ENCODE measurements around the gene RBM5.

Gene RBM5

DNA sequence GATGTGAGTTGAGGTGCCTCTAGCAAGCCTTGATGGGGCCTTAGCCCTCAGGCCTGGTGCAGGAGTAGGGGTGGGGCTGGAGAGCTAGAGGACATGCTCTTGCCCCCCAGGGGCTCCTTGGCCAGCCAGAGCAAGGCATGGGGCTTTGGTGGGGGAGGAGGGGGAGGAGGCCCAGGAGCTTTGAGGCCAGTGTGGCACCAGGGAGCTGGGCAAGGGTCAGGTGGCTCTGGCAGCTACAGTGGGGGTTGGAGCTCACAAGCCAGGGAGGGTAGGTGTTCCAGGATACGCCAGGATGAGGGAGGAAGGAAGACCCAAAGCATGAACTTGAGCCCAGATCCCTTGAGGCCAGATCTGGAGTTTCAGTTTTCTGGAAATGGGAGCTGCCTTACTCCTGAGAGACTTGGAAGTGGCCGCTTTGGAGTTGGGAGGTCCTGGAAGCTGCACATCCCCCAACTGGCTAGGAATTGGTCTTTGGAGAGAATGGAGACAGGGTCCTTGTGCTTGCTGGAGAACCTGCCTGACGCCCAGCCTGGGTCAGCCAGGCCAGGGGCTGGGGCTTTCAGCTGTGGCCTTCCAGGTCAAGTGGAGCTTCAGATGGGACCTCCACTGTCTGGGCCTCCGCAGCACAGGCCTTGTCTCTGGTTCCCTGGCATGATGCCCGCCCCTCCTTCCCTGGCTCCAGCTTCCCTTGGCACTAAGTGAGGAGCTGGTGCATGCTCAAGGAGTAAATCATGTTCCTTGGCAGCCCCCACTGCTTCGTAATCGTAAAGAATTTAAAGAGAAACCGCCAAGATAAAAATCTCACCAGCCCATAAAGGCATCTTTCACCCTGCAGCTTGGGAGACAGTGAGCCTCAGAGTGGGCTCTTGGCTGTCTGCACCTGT lies 75.1 kb downstream of the RBM5 start:
- FAIRE-seq: no peak

DNA sequence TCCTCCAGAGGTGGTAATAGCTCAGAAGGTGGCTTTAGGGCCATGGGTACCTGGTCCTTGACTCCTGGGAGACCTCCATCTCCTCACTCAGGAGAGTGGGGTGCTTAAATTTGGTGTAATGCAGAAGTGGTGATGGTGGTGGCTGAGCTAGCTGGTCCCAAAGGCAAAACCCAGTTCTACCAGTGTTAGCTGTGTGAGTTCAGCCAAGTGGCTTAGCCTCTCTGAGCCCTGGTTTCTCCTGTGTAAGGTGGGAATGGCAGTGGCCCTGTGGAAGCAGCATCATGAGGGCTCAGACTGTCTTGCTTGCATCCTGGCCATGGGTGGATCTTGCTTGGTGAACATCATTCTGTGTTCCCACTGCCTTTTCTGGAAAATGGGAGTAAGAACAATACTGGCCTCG lies 75.8 kb downstream of the RBM5 start:
- FAIRE-seq: no peak

DNA sequence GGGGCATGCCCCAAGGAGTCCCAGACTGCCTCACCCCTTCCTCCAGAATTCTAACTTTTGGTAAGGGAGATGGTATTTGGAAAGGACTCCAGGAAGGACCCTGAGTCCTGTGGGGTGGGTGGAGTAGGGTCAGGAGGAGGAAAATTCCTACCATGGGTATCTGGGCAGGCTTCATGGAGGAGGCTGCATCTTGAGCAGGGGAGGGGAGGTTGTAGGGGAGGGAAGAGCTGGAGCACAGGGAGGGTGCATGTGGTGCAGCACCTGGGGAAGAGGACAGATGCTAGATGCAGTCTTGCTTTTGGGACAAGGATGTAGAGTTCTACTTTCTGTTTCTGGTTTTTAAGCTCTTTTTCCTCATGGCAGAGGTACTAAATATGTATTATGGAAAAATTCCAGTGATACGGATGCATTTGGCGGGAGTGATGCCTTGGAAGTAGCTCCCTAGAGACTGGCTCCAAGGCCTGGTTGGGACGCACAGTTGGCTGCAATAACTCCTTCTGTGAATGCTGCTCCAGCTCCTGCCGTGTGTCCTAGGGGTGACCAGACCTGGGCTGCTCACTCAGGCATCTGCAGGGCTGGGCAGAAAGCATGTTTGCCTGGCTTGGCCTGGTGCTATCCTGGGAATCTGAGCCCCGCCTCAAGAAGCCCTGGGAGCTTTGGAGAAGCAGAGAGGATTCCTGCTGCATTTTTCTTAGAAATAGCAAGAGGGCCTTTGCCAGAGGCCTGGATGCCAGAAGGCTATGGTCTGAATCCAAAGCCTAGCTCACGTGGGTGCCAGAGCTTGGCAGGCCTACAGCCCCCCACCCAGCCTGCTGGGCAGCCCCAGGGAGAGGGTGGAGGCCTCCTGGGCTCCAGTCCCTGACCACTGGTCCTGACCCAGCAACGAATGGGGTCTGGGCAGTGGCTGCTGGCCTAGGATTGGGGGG lies 76.5 kb downstream of the RBM5 start:
- no peak for FAIRE-seq

DNA sequence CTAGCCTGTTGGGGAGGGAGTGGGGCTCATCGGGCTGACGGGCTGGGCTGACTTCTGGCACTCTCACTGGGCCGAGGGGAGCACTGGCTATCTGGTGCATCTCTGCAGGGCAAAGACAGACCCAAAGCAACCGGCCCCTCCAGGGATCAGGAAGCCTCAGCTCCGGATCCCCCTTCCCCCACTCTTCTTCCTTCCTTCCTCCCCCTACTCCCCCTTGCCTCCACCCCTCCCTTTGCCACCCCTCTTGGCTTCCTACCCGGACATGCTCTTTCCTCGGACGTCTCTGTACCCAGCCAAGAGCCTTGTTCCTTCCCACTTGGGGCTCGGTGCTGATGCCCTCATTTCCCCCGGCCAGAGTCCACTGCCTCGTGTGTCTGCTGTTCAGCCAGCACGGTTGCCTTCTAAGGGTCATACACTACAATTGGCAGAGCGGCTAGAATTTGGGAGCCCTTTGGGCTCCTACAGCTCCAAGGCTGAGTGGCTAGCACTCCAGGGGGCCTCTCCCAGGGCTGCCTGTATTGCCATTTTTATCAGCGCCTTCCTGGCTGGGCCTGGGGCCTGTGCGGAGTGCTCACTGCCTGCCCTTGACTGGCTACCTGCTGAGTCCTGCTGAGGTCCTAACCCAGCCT lies 77.3 kb downstream of the RBM5 start:
- no peak for FAIRE-seq

DNA sequence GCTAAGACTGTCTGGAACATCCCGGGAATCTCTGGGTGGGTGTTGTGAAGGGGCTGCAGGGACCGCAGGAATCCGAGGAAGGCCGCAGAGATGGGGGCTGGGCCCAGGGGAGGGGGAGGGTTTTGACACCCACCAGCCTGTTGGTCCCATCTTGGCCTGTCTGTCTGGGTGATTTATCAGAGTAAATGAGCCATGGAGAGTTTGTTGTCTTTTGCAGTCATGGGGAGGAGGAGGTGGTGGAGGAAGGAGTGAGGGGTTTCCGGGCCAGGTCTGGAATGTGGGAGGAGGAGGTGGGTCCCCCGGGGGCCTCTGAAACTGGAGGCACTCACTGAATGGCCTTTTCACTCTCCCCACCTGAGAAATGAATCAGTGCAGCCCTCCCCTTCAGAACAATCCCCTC lies 77.9 kb downstream of the RBM5 start:
- no peak for FAIRE-seq

DNA sequence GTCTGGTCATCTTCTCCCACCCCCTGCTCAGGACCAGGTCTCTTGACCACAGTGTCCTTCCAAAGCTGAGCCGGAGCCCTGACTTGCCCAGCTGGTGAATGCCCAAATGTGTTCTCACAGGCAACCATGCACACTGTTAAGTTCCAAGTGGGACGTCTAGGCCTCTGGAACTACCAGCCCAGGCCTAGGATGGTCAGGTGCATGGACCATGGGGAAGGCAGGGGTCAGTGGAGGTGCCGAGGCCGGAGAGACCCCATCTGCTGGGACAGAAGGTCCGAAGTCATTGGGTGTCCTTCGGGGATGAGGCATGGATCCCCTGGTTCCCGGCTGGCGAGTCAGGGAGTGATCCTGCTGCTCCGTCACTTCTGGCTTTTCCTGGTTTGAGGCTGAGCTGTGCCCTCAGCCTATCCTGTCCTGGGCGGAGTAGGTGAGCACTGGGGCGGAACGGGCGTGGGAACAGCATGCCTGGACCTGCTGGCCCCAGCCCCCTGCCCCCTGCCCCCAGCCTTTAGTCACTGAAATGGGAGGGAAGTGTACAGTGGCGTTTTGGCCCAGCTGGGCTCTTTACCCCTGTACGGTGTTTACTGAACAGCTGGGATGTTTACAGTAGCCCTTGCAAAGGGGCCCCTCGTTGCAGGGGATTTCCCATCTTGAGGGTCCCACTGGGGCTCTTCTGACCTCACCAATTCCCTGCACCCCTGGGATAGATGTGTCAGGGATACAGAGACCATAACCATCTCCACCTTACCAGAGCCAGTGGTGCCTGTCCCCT lies 78.5 kb downstream of the RBM5 start:
- FAIRE-seq: no peak

DNA sequence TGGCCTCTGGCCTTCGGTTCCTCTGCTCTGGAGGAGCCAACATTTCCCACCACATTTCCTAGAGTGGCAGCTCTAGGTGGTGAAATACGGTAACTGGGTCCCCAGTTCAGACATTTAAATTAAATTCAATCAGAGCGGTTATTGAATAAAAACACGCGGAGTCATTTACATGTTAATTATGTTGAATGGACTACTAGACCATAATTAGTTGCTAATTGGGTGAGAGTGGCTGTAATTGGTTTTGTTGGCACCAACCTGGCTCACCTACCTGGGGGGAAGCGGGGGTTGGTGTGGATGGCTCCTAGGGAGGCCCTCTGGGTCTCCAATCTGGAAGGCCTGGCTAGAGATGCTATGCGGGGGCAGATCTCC lies 79.1 kb downstream of the RBM5 start:
- no peak for FAIRE-seq

DNA sequence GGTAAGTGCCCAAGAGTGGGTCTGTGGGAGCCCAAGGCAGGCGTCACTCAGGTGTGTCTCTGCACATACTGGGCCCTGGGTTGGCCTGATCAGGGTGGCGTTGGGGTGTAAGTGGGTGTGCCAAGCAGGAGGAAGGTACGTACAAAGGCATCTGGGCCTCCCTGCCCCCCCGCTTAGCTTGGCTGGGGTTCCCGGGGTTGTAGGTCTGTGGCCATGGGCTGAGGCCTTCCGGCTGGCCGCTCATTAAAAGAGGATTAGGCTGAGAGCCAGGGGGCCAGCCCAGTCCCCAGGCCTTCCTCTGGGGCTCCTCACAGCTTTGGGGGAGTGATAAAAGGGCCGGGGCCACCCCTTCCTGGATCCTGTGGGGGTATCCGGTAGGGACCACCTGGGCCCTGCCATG lies 79.7 kb downstream of the RBM5 start:
- FAIRE-seq: no peak

All from A204.1 (cell line).